K562 (cell line): ENCODE data around the gene FAAP100. TPM values are rescaled to one million over a fixed set of nuclear protein-coding genes. Genes with fewer than 3 reads are reported as not detected.

Experiments
- ATAC-seq: fragments of 200-7000 bp; cut with Tn5 transposase; 3 replicates; pipeline ENCODE4 v1.9.1; 2020; ENCODE audit warnings: moderate library complexity
- BruUV-seq: library from RNA; stranded (reverse); fragments of 400-500 nt; replicated peaks from 2 replicates; lab custom pipeline; 2021; lab: Mats Ljungman, UMichigan
- CTCF ChIA-PET: fragments of 300-600 bp; formaldehyde crosslinking; extraction: SDS; loops from one replicate; lab custom pipeline; 2021; ENCODE audit warnings: low intra/inter-chr PET ratio; lab: Yijun Ruan, JAX
- POLR2A ChIA-PET: fragments of 300-600, 350-650 bp; sonication (Branson Sonifier 250); formaldehyde crosslinking; extraction: SDS; loops from one replicate; lab custom pipeline; 2021; ENCODE audit warnings: antibody characterized with exemption, inconsistent platforms; lab: Yijun Ruan, JAX
- DNase-seq, 4 experiments: peaks; one replicate each; pipeline versions ENCODE4 v3.0.0 to v3.0.0-alpha.2; 2011 to 2018; ENCODE audit warnings: low spot score in 3 of 4, mixed read lengths in 3 of 4; ENCODE audit errors: extremely low read depth in 1 of 4
- FAIRE-seq: peaks from 2 replicates; lab custom pipeline; 2011; peaks lifted over from hg19 to GRCh38; lab: Jason Lieb, UNC
- H2AFZ ChIP-seq: 2 replicates; pipeline ENCODE4 v1.6.0; 2011; ENCODE audit warnings: low read depth, low read length, control low read depth, inconsistent platforms
- H3K27ac ChIP-seq: fragments of 200-600 bp; 3 replicates; pipeline ENCODE4 v1.8.0; 2011; ENCODE audit warnings: low read depth, mild to moderate bottlenecking, control low read depth, inconsistent platforms, low read length, moderate library complexity, mixed read lengths; ENCODE audit errors: extremely low read depth
- H3K27me3 ChIP-seq, 2 experiments: fragments of 300-600 bp in 1 of 2; 2 replicates in 1 of 2; 3 replicates in 1 of 2; pipeline versions ENCODE4 v1.6.0 to v1.8.0; 2011; ENCODE audit warnings: inconsistent platforms in 2 of 2, low read length in 2 of 2, mild to moderate bottlenecking in 1 of 2, mixed read lengths in 1 of 2, moderate library complexity in 1 of 2; ENCODE audit not compliant: control insufficient read depth in 2 of 2, insufficient read depth in 2 of 2
- H3K36me3 ChIP-seq: fragments of 300-600 bp; 3 replicates; pipeline ENCODE4 v1.8.0; 2011; ENCODE audit warnings: mild to moderate bottlenecking, low read length, inconsistent platforms; ENCODE audit not compliant: control insufficient read depth, insufficient read depth
- H3K4me1 ChIP-seq, 2 experiments: fragments of 200-600 bp in 1 of 2; replicated peaks in 1 of 2; 2 replicates in 1 of 2; 3 replicates in 1 of 2; pipeline versions ENCODE4 v1.5.1 to v1.8.0; 2011; ENCODE audit warnings: inconsistent platforms in 2 of 2, low read length in 2 of 2, mild to moderate bottlenecking in 1 of 2, mixed read lengths in 1 of 2, moderate library complexity in 1 of 2; ENCODE audit not compliant: control insufficient read depth in 2 of 2, insufficient read depth in 2 of 2
- H3K4me2 ChIP-seq: 2 replicates; pipeline ENCODE4 v1.6.1; 2011; ENCODE audit warnings: low read length, control low read depth, inconsistent platforms, mixed read lengths; ENCODE audit not compliant: insufficient read depth
- H3K4me3 ChIP-seq: fragments of 200-600 bp; sonication (generic), shearing (Covaris generic); 2 replicates; pipeline ENCODE4 v1.5.1; 2016; ENCODE audit warnings: control low read depth, inconsistent platforms
- H3K79me2 ChIP-seq: fragments of 200-600 bp; 3 replicates; pipeline ENCODE4 v1.8.0; 2011; ENCODE audit warnings: low read length, inconsistent platforms; ENCODE audit not compliant: control insufficient read depth, insufficient read depth
- H3K9ac ChIP-seq, 2 experiments: 2 replicates each; pipeline versions ENCODE4 v1.6.0 to v1.6.1; 2011; ENCODE audit warnings: low read depth in 2 of 2, low read length in 2 of 2, control low read depth in 1 of 2, inconsistent platforms in 1 of 2, mild to moderate bottlenecking in 1 of 2, mixed read lengths in 1 of 2; ENCODE audit not compliant: insufficient read depth in 1 of 2
- H3K9me1 ChIP-seq: one replicate; pipeline ENCODE4 v1.6.0; 2011; ENCODE audit warnings: inconsistent platforms, mild to moderate bottlenecking, low read length, moderate library complexity; ENCODE audit not compliant: control insufficient read depth, insufficient read depth
- H3K9me3 ChIP-seq: replicated peaks from 2 replicates; pipeline ENCODE4 v1.5.1; 2011; ENCODE audit warnings: low read depth, low read length, inconsistent platforms; ENCODE audit not compliant: control insufficient read depth, insufficient read depth
- H4K20me1 ChIP-seq: replicated peaks from 2 replicates; pipeline ENCODE4 v1.6.1; 2011; ENCODE audit warnings: low read length, inconsistent platforms, mixed read lengths; ENCODE audit not compliant: control insufficient read depth, insufficient read depth
- DNMT1 ChIP-seq: fragments of 450-650 bp; IDR thresholded peaks from 2 replicates; pipeline ENCODE4 v1.6.1; 2016; ENCODE audit warnings: antibody characterized with exemption, mild to moderate bottlenecking
- ID3 ChIP-seq, 2 experiments: fragments of 250-450 bp in 1 of 2; fragments of 450-650 bp in 1 of 2; sonication (Bioruptor Pico) in 1 of 2; IDR thresholded peaks; 2 replicates each; pipeline versions ENCODE4 v1.6.1 to v1.8.0; 2016 to 2021; ENCODE audit warnings: mild to moderate bottlenecking in 2 of 2, moderate library complexity in 2 of 2, missing compliant biosample characterization in 1 of 2, missing genetic modification characterization in 1 of 2
- MYNN ChIP-seq, 2 experiments: sonication (generic); formaldehyde crosslinking in 1 of 2; IDR thresholded peaks; 2 replicates each; pipeline versions ENCODE4 v1.5.0 to v1.6.1; 2016 to 2020; ENCODE audit warnings: antibody characterized with exemption in 1 of 2, missing genetic modification reagents in 1 of 2
- NCOR1 ChIP-seq: fragments of 450-650 bp; IDR thresholded peaks from 2 replicates; pipeline ENCODE4 v1.6.1; 2016; ENCODE audit warnings: mild to moderate bottlenecking, moderate library complexity
- NFXL1 ChIP-seq: fragments of 450-650 bp; formaldehyde crosslinking; IDR thresholded peaks from 2 replicates; pipeline ENCODE4 v1.4.0; 2021; ENCODE audit warnings: mild to moderate bottlenecking
- PKNOX1 ChIP-seq: fragments of 450-650 bp; IDR thresholded peaks from 2 replicates; pipeline ENCODE4 v1.6.1; 2016
- POLR2G ChIP-seq: fragments of 200-400 bp; formaldehyde crosslinking; IDR thresholded peaks from 2 replicates; pipeline ENCODE4 v1.6.1; 2017; ENCODE audit warnings: low read depth, mild to moderate bottlenecking, antibody characterized with exemption, low read length, moderate library complexity
- SMARCA5 ChIP-seq: fragments of 450-650 bp; IDR thresholded peaks from 2 replicates; pipeline ENCODE4 v1.6.1; 2016
- ZBTB43 ChIP-seq: sonication (generic); formaldehyde crosslinking; IDR thresholded peaks from 2 replicates; pipeline ENCODE4 v1.8.0; 2023; ENCODE audit warnings: mild to moderate bottlenecking, missing genetic modification reagents
- ZNF668 ChIP-seq: fragments of 250-450 bp; sonication (Bioruptor Pico); IDR thresholded peaks from 2 replicates; pipeline ENCODE4 v1.8.0; 2022; ENCODE audit warnings: mild to moderate bottlenecking, inconsistent platforms
- ZNF696 ChIP-seq: fragments of 250-450 bp; sonication (Bioruptor Pico); conservative IDR thresholded peaks from 2 replicates; pipeline ENCODE4 v1.4.0; 2020; ENCODE audit warnings: mild to moderate bottlenecking, moderate library complexity
- ZNF699 ChIP-seq: fragments of 250-450 bp; sonication (Bioruptor Pico); IDR thresholded peaks from 2 replicates; pipeline ENCODE4 v1.8.0; 2021; ENCODE audit warnings: mild to moderate bottlenecking, moderate library complexity; ENCODE audit not compliant: insufficient replicate concordance
- ZNF75A ChIP-seq: fragments of 450-650 bp; formaldehyde crosslinking; IDR thresholded peaks from 2 replicates; pipeline ENCODE4 v1.4.0; 2020; ENCODE audit warnings: mild to moderate bottlenecking
- WGBS: fragments of 100-300 bp; shearing (Covaris generic); methylation state at CpG from one replicate; pipeline ENCODE4 v1.1.6; 2016; ENCODE audit warnings: low coverage, mixed read lengths; ENCODE audit not compliant: insufficient coverage; ENCODE audit errors: missing lambda C conversion rate; 5-methylcytosine and 5-hydroxymethylcytosine counted together
- in situ Hi-C: fragments of 300-500 bp; cut with MboI; formaldehyde crosslinking; loops from 4 replicates; pipeline ENCODE4 v1.15.0; 2018; ENCODE audit warnings: inconsistent platforms, mixed read lengths
- intact Hi-C: fragments of 100-400 bp; cut with micrococcal nuclease; formaldehyde crosslinking; loops from 2 replicates; pipeline ENCODE4 v1.14.2; 2022
- polyA plus RNA-seq, 8 experiments: library from polyadenylated mRNA; depleted of rRNA in 4 of 8; stranded (reverse) in 5 of 8; unstranded in 3 of 8; fragments of >200 nt; fragmentation: Nextera tagmentation in 2 of 8; fragmentation: Illumina TruSeq in 1 of 8; extraction: Ambion mirVana in 2 of 8; extraction: Trizol in 1 of 8; gene quantifications; 2 replicates each; pipeline versions ENCODE4 v1.2.1 to v1.2.3, GENCODE V29; 2011 to 2014; ENCODE audit warnings: inconsistent platforms in 1 of 8, missing spikeins in 1 of 8
- total RNA-seq, 7 experiments: library from RNA; depleted of rRNA in 6 of 7; stranded (reverse); fragments of >200 nt in 6 of 7; fragmentation: Illumina TruSeq in 2 of 7; extraction: Trizol in 2 of 7; gene quantifications; 2 replicates each; pipeline versions ENCODE4 v1.2.1 to v1.2.3, GENCODE V29; 2011 to 2021; ENCODE audit warnings: low replicate concordance in 1 of 7
- TF ChIP-seq, protein P1 (sequence below): fragments of 450-650 bp; formaldehyde crosslinking; IDR thresholded peaks from 2 replicates; pipeline ENCODE4 v1.4.0; 2020; ENCODE audit warnings: mild to moderate bottlenecking, moderate library complexity

FAAP100 gene
- total and polyA plus RNA-seq, 9 of the 15 experiments (the other 6 are each of a cell fraction or from before 2014, with no cell fraction given): 0.31 to 51.2 (median 12.6) TPM

DNA sequence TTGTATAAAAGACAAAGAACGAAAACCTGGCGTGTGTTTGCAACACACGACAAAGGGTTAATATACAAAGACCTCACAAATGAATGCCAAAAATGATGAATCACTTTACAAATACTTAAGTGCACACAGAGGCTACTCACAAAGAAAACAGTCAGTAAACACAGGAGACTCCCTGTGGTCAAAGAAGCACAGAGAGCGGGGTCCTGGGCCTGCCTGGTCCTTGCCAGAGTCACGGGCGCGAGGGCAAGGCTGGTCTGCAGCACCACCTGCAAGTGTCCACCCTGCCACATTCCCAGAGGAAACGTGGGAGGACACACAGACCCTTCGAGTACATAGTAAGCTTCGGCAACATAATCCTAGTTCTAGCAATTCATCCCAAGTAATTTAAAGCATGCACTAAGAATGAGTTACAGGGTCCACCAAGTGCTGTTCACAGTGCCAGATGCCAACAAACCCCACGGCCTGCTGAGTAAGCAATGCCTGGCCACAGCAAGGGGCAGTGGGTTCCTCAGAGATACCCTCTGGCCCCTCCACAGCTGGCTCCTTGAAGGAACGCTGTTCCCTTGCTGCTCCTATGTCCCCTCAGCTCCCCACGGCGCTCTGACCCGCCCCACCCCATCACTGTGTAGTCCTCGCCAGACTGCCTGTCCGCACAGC lies 24.6 kb upstream of the FAAP100 start:
- Histone ChIP-seq H3K4me2 (no peak overlapping the region), H3K27me3 (no peaks in the 10 kb centered on the region), H2AFZ (no peak overlapping the region), H3K9me1 (no peaks in the 10 kb centered on the region), H3K9ac (peak overlapping the region in 1 of 2 experiments; percentile 59; a peak in 2 of 4 replicates), H3K4me1 (peaks cover 10 to 19% of the 10 kb centered on the region in 2 experiments; a peak in 4 of 5 replicates), H3K4me3 (no peak overlapping the region), H3K79me2 (peaks cover 11% of the 10 kb centered on the region; the same call in 2 of the 3 replicates)
- 94% methylated on average over 17 of the region's 17 CpGs for WGBS
- FAIRE-seq (no peak), ATAC-seq (no peak)
- TF ChIP-seq POLR2G (no peak), ZNF75A (CRISPR knock-in tag) (no peak), ZNF696 (CRISPR knock-in tag) (no peak), SMARCA5 (no peak), DNMT1 (no peak), NCOR1 (no peak), ZNF668 (CRISPR knock-in tag) (no peak), ID3 (CRISPR knock-in tag; IDR thresholded peaks at IDR 0.05) (no peak), ID3 (tag; IDR thresholded peaks at IDR 0.05) (no peak), ZNF699 (CRISPR knock-in tag) (no peak), NFXL1 (CRISPR knock-in tag) (no peak), ZBTB43 (CRISPR knock-in tag) (no peak), PKNOX1 (no peak), MYNN (IDR thresholded peaks at IDR 0.05) (no peak), MYNN (CRISPR knock-in tag; IDR thresholded peaks at IDR 0.05) (no peak)
- TF ChIP-seq, protein P1, sequence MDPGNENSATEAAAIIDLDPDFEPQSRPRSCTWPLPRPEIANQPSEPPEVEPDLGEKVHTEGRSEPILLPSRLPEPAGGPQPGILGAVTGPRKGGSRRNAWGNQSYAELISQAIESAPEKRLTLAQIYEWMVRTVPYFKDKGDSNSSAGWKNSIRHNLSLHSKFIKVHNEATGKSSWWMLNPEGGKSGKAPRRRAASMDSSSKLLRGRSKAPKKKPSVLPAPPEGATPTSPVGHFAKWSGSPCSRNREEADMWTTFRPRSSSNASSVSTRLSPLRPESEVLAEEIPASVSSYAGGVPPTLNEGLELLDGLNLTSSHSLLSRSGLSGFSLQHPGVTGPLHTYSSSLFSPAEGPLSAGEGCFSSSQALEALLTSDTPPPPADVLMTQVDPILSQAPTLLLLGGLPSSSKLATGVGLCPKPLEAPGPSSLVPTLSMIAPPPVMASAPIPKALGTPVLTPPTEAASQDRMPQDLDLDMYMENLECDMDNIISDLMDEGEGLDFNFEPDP (CRISPR knock-in tag): no peak
- TF ChIP-seq, all 486 proteins: peak for 0
- peaks cover 7% of the 10 kb centered on the region for H4K20me1 ChIP-seq
- intact Hi-C loops: no loop called here
- DNase-seq: no peak
- in situ Hi-C loops: no loop called here
- H3K27ac ChIP-seq: no peak overlapping the region
- ChIA-PET CTCF (no interaction called here), POLR2A (interaction anchor here (0.9 to 1.2 kb wide), 4 partner anchors 10 to 24 kb away, joined by 3 to 11 read pairs (median 4); no protein-coding TSS in a partner anchor)
- BruUV-seq: no TSS peak
- H3K9me3 ChIP-seq: no peaks in the 10 kb centered on the region
- H3K36me3 ChIP-seq: peaks cover 91% of the 10 kb centered on the region; the same call in 2 of the 3 replicates
